IMR-90 (cell line): ENCODE results near the gene ZNF814. TPM values are rescaled to one million over a fixed set of nuclear protein-coding genes. Genes with fewer than 3 reads are reported as not detected.

Source experiments
- ATAC-seq: fragments of 200-7000 bp; cut with Tn5 transposase; 2 replicates; pipeline ENCODE4 v1.9.1; 2020; ENCODE audit warnings: low read depth, mild to moderate bottlenecking, moderate library complexity
- BruUV-seq: library from RNA; stranded (reverse); fragments of 400-500 nt; replicated peaks from 2 replicates; lab custom pipeline; 2021; lab: Mats Ljungman, UMichigan
- CTCF ChIA-PET: fragments of 300-600 bp; formaldehyde crosslinking; extraction: SDS; loops from one replicate; lab custom pipeline; 2021; ENCODE audit warnings: antibody characterized with exemption; lab: Yijun Ruan, JAX
- POLR2A ChIA-PET: fragments of 300-600 bp; sonication (Branson Sonifier 250); formaldehyde crosslinking; loops from one replicate; lab custom pipeline; 2022; ENCODE audit warnings: antibody characterized with exemption; ENCODE audit not compliant: unreplicated experiment; lab: Charles Lee
- DNase-seq: peaks from one replicate; pipeline ENCODE4 v3.0.0; 2013
- H2AFZ ChIP-seq: replicated peaks from 2 replicates; pipeline ENCODE3; 2013; ENCODE audit warnings: low read length, mild to moderate bottlenecking; ENCODE audit not compliant: poor library complexity
- H2AK5ac ChIP-seq: 2 replicates; pipeline ENCODE4 v1.6.1; 2013; ENCODE audit warnings: low read depth, low read length, inconsistent platforms
- H2AK9ac ChIP-seq: replicated peaks from 2 replicates; pipeline ENCODE3; 2013; ENCODE audit warnings: mild to moderate bottlenecking, low read depth, low read length, moderate library complexity; ENCODE audit not compliant: poor library complexity
- H2BK120ac ChIP-seq: 2 replicates; pipeline ENCODE4 v1.6.1; 2013; ENCODE audit warnings: low read depth, low read length, inconsistent platforms
- H2BK15ac ChIP-seq: 3 replicates; pipeline ENCODE4 v1.6.1; 2013; ENCODE audit warnings: low read depth, low read length, inconsistent platforms
- H2BK20ac ChIP-seq: 2 replicates; pipeline ENCODE4 v1.6.1; 2013; ENCODE audit warnings: low read depth, mild to moderate bottlenecking, inconsistent platforms, low read length, moderate library complexity
- H2BK5ac ChIP-seq: 2 replicates; pipeline ENCODE4 v1.6.1; 2013; ENCODE audit warnings: mild to moderate bottlenecking, low read depth, low read length, inconsistent platforms; ENCODE audit not compliant: poor library complexity, severe bottlenecking
- H3K14ac ChIP-seq: replicated peaks from 2 replicates; pipeline ENCODE4 v1.6.1; 2013; ENCODE audit warnings: low read depth, low read length, inconsistent platforms
- H3K18ac ChIP-seq: 2 replicates; pipeline ENCODE4 v1.6.1; 2013; ENCODE audit warnings: low read depth, low read length, control low read depth
- H3K23ac ChIP-seq: 2 replicates; pipeline ENCODE4 v1.6.1; 2013; ENCODE audit warnings: low read depth, low read length, inconsistent platforms
- H3K27ac ChIP-seq: 2 replicates; pipeline ENCODE4 v1.5.1; 2013; ENCODE audit warnings: mild to moderate bottlenecking, control low read depth, low read length; ENCODE audit not compliant: insufficient read depth
- H3K27me3 ChIP-seq: 2 replicates; pipeline ENCODE4 v1.6.1; 2013; ENCODE audit warnings: low read length; ENCODE audit not compliant: control insufficient read depth, insufficient read depth
- H3K36me3 ChIP-seq: 2 replicates; pipeline ENCODE4 v1.6.1; 2013; ENCODE audit warnings: low read length, mixed read lengths; ENCODE audit not compliant: control insufficient read depth, insufficient read depth
- H3K4ac ChIP-seq: 2 replicates; pipeline ENCODE4 v1.6.1; 2013; ENCODE audit warnings: low read depth, low read length, inconsistent platforms
- H3K4me1 ChIP-seq: 2 replicates; pipeline ENCODE4 v1.6.1; 2013; ENCODE audit warnings: low read length, mixed read lengths; ENCODE audit not compliant: control insufficient read depth, insufficient read depth
- H3K4me2 ChIP-seq: 2 replicates; pipeline ENCODE4 v1.6.1; 2013; ENCODE audit warnings: low read depth, mild to moderate bottlenecking, control low read depth, low read length, moderate library complexity
- H3K4me3 ChIP-seq: 2 replicates; pipeline ENCODE4 v1.5.1; 2013; ENCODE audit warnings: low read depth, mild to moderate bottlenecking, control low read depth, low read length, moderate library complexity; ENCODE audit not compliant: insufficient read depth
- H3K56ac ChIP-seq: 2 replicates; pipeline ENCODE4 v1.6.1; 2013; ENCODE audit warnings: low read length, inconsistent platforms; ENCODE audit not compliant: insufficient read depth; ENCODE audit errors: extremely low read depth
- H3K79me1 ChIP-seq, 2 experiments: 2 replicates each; pipeline ENCODE4 v1.6.1; 2013; ENCODE audit warnings: low read length in 2 of 2, inconsistent platforms in 1 of 2, low read depth in 1 of 2
- H3K9ac ChIP-seq: 2 replicates; pipeline ENCODE4 v1.6.1; 2013; ENCODE audit warnings: low read depth, low read length, control low read depth
- H3K9me1 ChIP-seq: 2 replicates; pipeline ENCODE4 v1.6.1; 2013; ENCODE audit warnings: low read length, inconsistent platforms; ENCODE audit not compliant: insufficient read depth
- H3K9me3 ChIP-seq: 2 replicates; pipeline ENCODE4 v1.6.1; 2013; ENCODE audit warnings: low read length; ENCODE audit not compliant: control insufficient read depth, insufficient read depth
- H4K20me1 ChIP-seq: 2 replicates; pipeline ENCODE4 v1.6.1; 2013; ENCODE audit warnings: low read length, inconsistent platforms; ENCODE audit not compliant: insufficient read depth
- H4K5ac ChIP-seq: 2 replicates; pipeline ENCODE4 v1.6.1; 2013; ENCODE audit warnings: mild to moderate bottlenecking, low read depth, low read length, control low read depth
- H4K8ac ChIP-seq, 2 experiments: 2 replicates each; pipeline ENCODE4 v1.6.1; 2013; ENCODE audit warnings: low read depth in 2 of 2, low read length in 2 of 2, control low read depth in 1 of 2, inconsistent platforms in 1 of 2
- H4K91ac ChIP-seq: 2 replicates; pipeline ENCODE4 v1.6.1; 2013; ENCODE audit warnings: low read depth, low read length, inconsistent platforms; ENCODE audit not compliant: insufficient read depth
- BHLHE40 ChIP-seq: fragments of 150-350 bp; IDR thresholded peaks from 2 replicates; pipeline ENCODE4 v1.6.1; 2016; ENCODE audit warnings: mild to moderate bottlenecking, low read depth, low read length
- CEBPB ChIP-seq: IDR thresholded peaks from 2 replicates; pipeline ENCODE4 v1.6.1; 2012; ENCODE audit warnings: low read depth, low read length, improper control_type of control experiment
- CHD1 ChIP-seq: IDR thresholded peaks from 2 replicates; pipeline ENCODE4 v1.6.1; 2012; ENCODE audit warnings: low read depth, low read length, improper control_type of control experiment
- CTCF ChIP-seq: conservative IDR thresholded peaks from 2 replicates; pipeline ENCODE4 v1.5.1; 2012; ENCODE audit warnings: mild to moderate bottlenecking, low read depth, low read length, improper control_type of control experiment
- FOS ChIP-seq: fragments of 150-350 bp; IDR thresholded peaks from 2 replicates; pipeline ENCODE4 v1.6.1; 2016; ENCODE audit warnings: low read depth, low read length
- MAFK ChIP-seq: IDR thresholded peaks from 2 replicates; pipeline ENCODE4 v1.6.1; 2012; ENCODE audit warnings: low read depth, low read length, improper control_type of control experiment
- MAZ ChIP-seq: IDR thresholded peaks from 2 replicates; pipeline ENCODE4 v1.6.1; 2012; ENCODE audit warnings: low read depth, mild to moderate bottlenecking, low read length, improper control_type of control experiment, moderate library complexity, borderline replicate concordance
- MXI1 ChIP-seq: IDR thresholded peaks from 2 replicates; pipeline ENCODE4 v1.6.1; 2012; ENCODE audit warnings: low read depth, mild to moderate bottlenecking, low read length, moderate library complexity, borderline replicate concordance
- NFE2L2 ChIP-seq: fragments of 150-350 bp; IDR thresholded peaks from 2 replicates; pipeline ENCODE4 v1.6.1; 2016; ENCODE audit warnings: low read depth, mild to moderate bottlenecking, low read length
- POLR2A ChIP-seq: IDR thresholded peaks from 2 replicates; pipeline ENCODE4 v1.6.1; 2012; ENCODE audit warnings: mild to moderate bottlenecking, low read depth, low read length
- RAD21 ChIP-seq: IDR thresholded peaks from 2 replicates; pipeline ENCODE4 v1.6.1; 2012; ENCODE audit warnings: low read length, improper control_type of control experiment
- RCOR1 ChIP-seq: IDR thresholded peaks from 2 replicates; pipeline ENCODE4 v1.6.1; 2012; ENCODE audit warnings: mild to moderate bottlenecking, low read length, improper control_type of control experiment; ENCODE audit not compliant: insufficient replicate concordance
- RFX5 ChIP-seq: IDR thresholded peaks from 2 replicates; pipeline ENCODE4 v1.8.0; 2012; ENCODE audit warnings: low read depth, mild to moderate bottlenecking, low read length, moderate library complexity
- SMC3 ChIP-seq: fragments of 150-350 bp; IDR thresholded peaks from 2 replicates; pipeline ENCODE4 v1.6.1; 2016; ENCODE audit warnings: low read depth, mild to moderate bottlenecking, antibody characterized with exemption, low read length, moderate library complexity
- dilution Hi-C: fragments of 300-500 bp; cut with HindIII; formaldehyde crosslinking; loops from one replicate; pipeline ENCODE4 v1.14.3; 2018; ENCODE audit warnings: low sequenced_read_pairs; ENCODE audit not compliant: unreplicated experiment
- in situ Hi-C: fragments of 300-500 bp; cut with MboI; formaldehyde crosslinking; loops from 3 replicates; pipeline ENCODE4 v1.14.3; 2019; ENCODE audit warnings: low sequenced_read_pairs, inconsistent platforms, mixed read lengths
- intact Hi-C: fragments of 100-400 bp; cut with micrococcal nuclease; formaldehyde crosslinking; loops from 2 replicates; pipeline ENCODE4 v1.10.0; 2022
- polyA plus RNA-seq, 3 experiments: library from polyadenylated mRNA; depleted of rRNA; stranded (reverse); fragments of >200 nt; gene quantifications; 2 replicates each; pipeline ENCODE4 v1.2.3, GENCODE V29; 2012; ENCODE audit warnings: low replicate concordance in 1 of 3
- total RNA-seq: library from RNA; depleted of rRNA; stranded (reverse); fragments of >200 nt; gene quantifications from 2 replicates; pipeline ENCODE4 v1.2.3, GENCODE V29; 2012
- TF ChIP-seq, protein P1 (sequence below): fragments of 150-350 bp; IDR thresholded peaks from 2 replicates; pipeline ENCODE4 v1.6.1; 2016; ENCODE audit warnings: low read depth, mild to moderate bottlenecking, low read length, moderate library complexity, borderline replicate concordance
- TF ChIP-seq, protein P2 (sequence below): fragments of 150-350 bp; IDR thresholded peaks from 2 replicates; pipeline ENCODE4 v1.6.1; 2017; ENCODE audit warnings: mild to moderate bottlenecking, antibody characterized with exemption, low read length, low read depth

ZNF814 gene
- total and polyA plus RNA-seq, 2 of the 4 experiments (the other 2 are of a cell fraction), result 3.9 to 5.9 TPM

- no peaks in the 10 kb centered on the region for H3K4me1 ChIP-seq
- H4K8ac ChIP-seq, result no peak overlapping the region
- H3K4ac ChIP-seq, result no peak overlapping the region
- H3K56ac ChIP-seq, result no peak overlapping the region
- peaks cover 0 to 8% of the 10 kb centered on the region in 2 experiments; a peak in 1 of 4 replicates for H3K79me1 ChIP-seq
- ChIA-PET CTCF (no interaction called here), POLR2A (no interaction called here)
- H3K9me1 ChIP-seq, result no peaks in the 10 kb centered on the region
- ATAC-seq, result no peak
- H3K27me3 ChIP-seq, result no peaks in the 10 kb centered on the region
- no peak overlapping the region for H3K4me3 ChIP-seq
- no peak overlapping the region for H2BK5ac ChIP-seq
- H2BK20ac ChIP-seq, result no peak overlapping the region
- H4K91ac ChIP-seq, result no peak overlapping the region
- no peak for DNase-seq
- H2BK15ac ChIP-seq, result no peak overlapping the region
- H2AK5ac ChIP-seq, result no peak overlapping the region
- H3K9me3 ChIP-seq, result peaks cover 85% of the 10 kb centered on the region
- TF ChIP-seq RFX5 (no peak), FOS (no peak), RAD21 (no peak), RCOR1 (no peak), SMC3 (no peak), CTCF (no peak), CEBPB (no peak), MXI1 (no peak), CHD1 (no peak), MAFK (no peak), BHLHE40 (no peak), NFE2L2 (no peak), MAZ (no peak), POLR2A (no peak)
- TF ChIP-seq, protein P1, sequence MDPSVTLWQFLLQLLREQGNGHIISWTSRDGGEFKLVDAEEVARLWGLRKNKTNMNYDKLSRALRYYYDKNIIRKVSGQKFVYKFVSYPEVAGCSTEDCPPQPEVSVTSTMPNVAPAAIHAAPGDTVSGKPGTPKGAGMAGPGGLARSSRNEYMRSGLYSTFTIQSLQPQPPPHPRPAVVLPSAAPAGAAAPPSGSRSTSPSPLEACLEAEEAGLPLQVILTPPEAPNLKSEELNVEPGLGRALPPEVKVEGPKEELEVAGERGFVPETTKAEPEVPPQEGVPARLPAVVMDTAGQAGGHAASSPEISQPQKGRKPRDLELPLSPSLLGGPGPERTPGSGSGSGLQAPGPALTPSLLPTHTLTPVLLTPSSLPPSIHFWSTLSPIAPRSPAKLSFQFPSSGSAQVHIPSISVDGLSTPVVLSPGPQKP, result no peak
- TF ChIP-seq, protein P2, sequence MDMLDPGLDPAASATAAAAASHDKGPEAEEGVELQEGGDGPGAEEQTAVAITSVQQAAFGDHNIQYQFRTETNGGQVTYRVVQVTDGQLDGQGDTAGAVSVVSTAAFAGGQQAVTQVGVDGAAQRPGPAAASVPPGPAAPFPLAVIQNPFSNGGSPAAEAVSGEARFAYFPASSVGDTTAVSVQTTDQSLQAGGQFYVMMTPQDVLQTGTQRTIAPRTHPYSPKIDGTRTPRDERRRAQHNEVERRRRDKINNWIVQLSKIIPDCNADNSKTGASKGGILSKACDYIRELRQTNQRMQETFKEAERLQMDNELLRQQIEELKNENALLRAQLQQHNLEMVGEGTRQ, result no peak
- BruUV-seq, result no TSS peak
- H2AK9ac ChIP-seq, result no peak overlapping the region
- H3K4me2 ChIP-seq, result no peak overlapping the region
- H3K9ac ChIP-seq, result no peak overlapping the region
- dilution Hi-C loops, result no loop called here
- no peak overlapping the region for H2BK120ac ChIP-seq
- no peak overlapping the region for H3K14ac ChIP-seq
- H3K18ac ChIP-seq, result no peak overlapping the region
- no peaks in the 10 kb centered on the region for H4K20me1 ChIP-seq
- in situ Hi-C loops, result no loop called here
- H3K23ac ChIP-seq, result no peak overlapping the region
- H4K5ac ChIP-seq, result no peak overlapping the region
- intact Hi-C loops, result no loop called here
- no peak overlapping the region for H3K27ac ChIP-seq
- H3K36me3 ChIP-seq, result peaks cover 35% of the 10 kb centered on the region
- no peak overlapping the region for H2AFZ ChIP-seq
Observed at GRCh38 chr19:57872450-57872849, 16.4 kb downstream of the ZNF814 start.
